Measurements from ENCODE around the gene HOXC9.

DNA sequence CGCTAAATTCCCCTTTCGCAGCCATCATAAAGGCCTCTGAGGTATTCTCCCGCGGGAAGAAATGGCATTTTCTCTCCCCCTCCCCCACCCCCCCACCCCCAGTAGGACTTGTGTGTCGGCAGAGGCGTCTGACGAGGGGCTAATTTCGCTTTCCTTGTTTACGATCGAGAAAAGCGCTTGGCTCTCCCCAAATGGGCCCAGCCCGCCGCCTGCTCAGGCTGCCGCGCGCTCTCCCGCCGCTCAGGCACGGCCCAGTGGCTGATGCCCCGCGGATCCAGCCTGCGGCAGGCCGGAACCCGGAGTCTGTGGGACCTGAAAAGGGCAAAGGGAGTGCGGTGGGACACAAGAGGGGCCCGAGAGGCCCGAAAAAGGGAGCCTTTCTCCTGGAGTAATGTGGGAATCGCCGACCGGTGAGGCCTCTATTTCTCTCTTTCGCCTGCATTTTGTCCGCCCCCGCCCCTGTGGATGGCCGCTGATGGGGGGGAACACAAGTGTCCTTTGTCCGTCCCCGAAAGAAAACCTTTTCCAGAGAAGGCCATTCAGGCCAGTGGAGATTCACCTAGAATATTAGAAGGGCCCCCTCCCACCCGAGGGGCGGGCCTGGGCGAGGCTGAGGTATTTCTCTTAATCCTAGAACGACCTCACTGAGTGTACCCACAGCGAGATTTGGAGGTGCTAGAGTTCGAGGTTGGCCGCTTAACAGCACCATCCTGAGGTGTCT, 19.3 kb downstream of the HOXC9 start:
- TF ChIP-seq GATA3 (IDR thresholded peaks at IDR 0.05; ENCODE audit: low read depth, low read length) = no peak
- no peak for TF ChIP-seq GATA2 (IDR thresholded peaks at IDR 0.05; ENCODE audit: low read depth, low read length)
